Stimulated activated CD8-positive, alpha-beta memory T cell treated with anti-CD3 and anti-CD28 coated beads, Interleukin-12 subunit alpha, Interleukin-12 subunit beta, amount 100 ng/mL, for 4 hours (primary cell): ENCODE measurements around the gene ADH1C.
"Not testable (repeated sequence)": the region's sequence is repeated elsewhere in the genome, so short reads cannot be mapped to it uniquely, and the experiment has no call there.

Experiments
- DNase-seq: peaks from one replicate; pipeline ENCODE4 v3.0.0-alpha.2; 2020; ENCODE audit warnings: low read depth

Gene ADH1C

DNA sequence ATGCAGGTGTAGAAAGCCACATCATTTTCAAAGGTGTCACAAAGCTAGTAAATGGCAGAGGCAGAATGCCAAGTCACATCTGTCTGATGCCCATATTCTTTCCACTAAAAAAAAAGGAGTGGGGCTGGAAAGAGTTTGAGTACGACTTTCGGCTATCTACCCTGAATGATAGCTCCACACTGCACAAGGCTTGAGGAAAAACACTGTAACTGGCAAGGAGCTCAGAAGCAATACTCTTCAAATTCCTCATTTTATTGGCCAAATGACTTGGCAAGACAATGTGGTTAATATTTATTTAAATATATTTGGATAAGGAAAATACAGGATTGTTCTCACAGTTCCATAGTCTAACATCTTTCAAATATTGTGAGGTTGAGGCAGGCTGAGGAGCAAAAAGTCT, 5.4 kb upstream of the ADH1C start:
- DNase-seq: no peak

DNA sequence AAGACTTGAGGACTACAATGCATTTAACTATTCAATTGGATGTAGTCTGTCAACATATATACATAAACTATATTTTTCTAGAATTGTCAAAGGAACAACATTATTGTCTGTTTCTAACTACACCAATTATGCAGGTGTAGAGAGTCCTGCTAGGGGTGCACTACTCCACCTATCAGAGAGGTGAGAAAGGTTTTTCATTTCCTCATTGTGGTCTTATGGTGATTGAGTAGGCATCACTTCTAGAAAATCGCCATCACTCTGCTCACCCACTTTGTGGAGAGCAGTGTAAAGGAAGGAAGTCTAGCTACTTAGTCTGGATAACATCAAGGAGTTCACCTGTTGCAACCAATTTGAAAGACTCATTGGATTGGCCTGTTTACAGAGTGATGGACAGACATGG, 4.4 kb upstream of the ADH1C start:
- no peak for DNase-seq

DNA sequence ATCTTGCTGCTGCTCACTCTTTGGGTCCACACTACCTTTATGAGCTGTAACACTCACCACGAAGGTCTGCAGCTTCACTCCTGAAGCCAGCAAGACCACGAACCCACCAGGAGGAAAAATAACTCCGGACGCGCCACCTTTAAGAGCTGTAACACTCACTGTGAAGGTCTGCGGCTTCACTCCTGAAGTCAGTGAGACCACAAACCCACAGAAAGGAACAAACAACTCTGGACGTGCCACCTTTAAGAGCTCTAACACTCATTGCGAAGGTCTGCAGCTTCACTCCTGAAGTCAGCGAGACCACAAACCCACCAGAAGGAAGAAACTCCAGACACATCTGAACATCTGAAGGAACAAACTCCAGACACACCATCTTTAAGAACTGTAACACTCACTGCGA, 3.6 kb upstream of the ADH1C start:
- not testable (repeated sequence) for DNase-seq

DNA sequence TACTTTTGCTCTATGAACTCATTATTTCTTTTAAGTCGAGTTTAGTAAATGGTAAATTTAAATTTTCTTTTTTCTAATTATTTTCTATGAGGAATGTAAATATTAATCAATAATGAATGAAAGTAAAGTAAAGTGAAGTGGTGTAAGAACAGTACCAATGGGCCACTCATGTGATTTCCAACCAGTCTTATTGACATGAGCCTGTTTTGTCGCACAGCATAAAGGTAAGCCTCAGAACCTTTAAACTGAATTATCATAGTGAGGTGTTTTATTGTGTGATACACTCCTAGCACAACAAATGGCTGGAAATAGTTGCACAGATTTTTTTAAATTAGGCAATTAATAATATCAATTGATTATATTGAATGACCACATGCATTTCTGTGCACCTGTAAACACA, 1.1 kb downstream of the ADH1C start:
- DNase-seq: no peak

DNA sequence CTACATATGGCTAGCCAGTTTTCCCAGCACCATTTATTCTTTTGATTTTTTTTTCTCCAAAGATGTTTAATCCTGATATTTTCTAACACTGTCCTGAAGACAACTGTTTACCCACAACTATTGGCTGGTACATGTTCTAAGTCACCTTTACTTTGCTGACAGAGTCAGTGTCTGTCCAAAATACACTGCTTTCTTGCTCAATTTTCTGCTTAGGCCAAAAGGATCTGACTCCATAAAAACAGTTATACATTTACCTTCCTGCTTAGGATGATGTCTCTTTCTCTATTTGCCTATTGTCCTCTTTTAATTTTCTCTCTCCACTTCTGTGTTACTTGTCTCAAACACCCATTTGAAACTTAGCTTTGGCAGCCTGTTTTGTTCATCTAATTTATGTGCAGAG, 3.2 kb downstream of the ADH1C start:
- DNase-seq: no peak

DNA sequence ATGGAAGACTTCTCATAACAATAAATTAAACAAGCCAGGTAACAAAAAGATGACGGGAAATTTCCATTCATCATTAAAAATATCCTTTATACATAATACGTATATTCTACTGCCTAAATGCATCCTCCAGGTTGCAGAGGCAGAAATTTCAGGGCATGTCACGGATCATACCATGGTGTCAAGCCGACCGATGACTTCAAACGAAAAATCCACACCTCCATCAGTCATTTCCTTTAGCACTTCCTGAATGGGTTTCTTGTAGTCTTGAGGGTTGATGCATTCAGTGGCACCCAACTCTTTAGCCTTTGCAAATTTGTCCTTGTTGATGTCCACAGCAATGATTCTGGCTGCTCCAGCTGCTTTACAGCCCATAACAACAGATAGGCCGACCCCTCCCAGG, 9.9 kb downstream of the ADH1C start:
- not testable (repeated sequence) for DNase-seq

DNA sequence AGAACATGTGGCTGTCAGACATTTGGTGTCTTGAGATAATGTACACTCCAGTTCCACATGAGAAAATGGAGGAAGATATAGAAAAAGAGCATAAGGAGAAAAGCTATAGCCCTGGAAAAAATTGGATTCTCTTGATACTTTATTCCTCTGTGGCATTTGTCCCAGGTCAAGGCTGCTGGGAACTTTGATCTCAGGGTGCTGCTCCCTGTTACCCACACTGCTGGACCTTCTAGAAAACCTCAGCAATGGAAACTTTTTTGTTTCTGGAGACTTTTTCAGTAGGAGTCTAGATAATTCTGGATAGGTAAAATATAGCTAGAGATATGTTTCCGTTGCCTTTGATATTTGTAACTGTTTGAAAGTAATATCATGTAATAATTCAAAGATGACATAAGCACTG, 11.1 kb downstream of the ADH1C start:
- no peak for DNase-seq

DNA sequence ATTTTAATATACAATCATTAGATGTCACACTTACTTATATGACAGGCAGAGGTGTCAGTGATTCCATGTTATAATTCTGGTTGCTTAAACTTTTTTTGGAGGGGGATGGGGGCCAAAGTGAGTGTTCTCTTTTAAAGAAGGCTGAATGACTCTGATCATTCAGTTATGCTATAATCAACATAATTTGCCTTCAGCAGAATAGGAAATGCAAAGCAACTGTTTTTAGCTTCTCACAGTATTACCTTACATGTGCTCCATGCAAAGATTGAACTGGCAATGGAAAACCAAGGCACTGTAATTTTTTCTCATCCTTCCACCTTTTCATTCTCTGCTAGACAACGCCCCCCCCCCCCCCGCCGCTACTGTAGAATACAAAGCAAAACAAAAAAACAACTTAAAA, 13.4 kb downstream of the ADH1C start:
- no peak for DNase-seq

DNA sequence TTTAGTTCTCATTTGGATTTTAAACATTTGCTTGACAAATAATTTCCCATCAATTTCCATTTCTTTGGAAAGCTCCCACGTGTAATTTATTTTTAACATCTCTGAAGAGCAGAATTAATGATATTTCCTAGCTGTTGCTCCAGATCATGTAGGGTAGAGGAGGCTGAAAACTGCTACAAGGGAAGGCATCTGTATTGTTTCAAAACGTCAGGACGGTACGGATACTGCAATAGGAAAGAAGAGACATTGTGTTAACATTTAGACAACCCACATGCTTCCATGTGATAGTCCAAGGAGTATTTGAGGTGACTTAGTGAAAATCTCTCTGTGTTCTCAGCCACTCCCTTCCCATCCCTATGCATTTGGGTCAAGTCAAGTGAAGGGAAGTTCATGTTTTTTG, 16.0 kb downstream of the ADH1C start:
- no peak for DNase-seq

DNA sequence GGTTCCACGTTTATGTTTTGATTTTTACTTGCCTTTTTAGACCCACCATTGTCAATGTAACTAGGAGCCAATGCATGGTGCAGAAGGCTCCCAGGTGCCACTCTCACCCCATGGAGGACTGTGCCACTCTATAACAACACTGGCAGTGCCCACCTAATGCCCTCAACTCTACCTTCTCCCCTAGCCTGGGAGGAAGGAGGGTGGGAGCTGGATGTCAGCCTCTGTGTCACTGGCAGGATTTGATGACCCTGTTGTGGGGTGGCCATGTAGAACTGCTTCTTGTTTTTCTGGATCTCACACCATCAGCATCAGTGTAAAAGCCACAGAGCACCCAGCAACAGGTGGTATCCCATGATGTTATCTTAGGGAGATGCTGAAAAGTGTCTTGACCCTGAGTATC, 17.7 kb downstream of the ADH1C start:
- no peak for DNase-seq

DNA sequence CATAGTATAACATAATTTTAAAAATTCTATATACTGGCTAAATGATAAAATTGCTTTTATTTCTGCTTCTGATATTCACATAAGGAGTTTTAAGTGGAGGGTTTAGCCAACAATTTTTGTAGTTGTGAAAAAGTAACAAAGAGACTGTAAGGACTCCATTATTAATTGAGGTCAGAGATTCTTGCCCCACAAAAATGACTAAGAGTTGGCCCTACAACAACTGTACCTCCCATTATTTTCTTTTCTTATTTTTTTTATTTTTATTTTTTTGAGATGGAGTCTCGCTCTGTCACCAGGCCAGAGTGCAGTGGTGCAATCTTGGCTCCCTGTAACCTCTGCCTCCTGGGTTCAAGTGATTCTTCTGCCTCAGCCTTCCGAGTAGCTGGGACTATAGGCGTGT, 21.9 kb downstream of the ADH1C start:
- no peak for DNase-seq

DNA sequence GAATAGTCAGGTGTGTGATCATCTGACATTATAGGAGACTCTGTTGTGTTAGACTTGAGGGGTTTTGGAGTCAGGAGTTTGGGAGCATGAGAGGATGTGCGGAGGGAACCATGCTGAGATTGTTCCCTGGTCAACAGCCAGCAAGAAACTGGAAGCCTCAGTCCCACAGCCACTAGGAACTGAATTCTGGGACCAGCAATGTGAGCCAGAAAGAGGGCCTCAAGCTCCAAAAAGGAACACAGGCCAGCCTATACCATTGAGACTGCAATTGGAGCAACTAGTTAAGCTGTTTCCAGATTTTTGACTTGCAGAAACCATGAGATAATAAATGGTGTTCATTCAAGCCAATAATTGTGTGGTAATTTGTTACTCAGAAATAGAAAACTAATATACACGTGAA, 22.7 kb downstream of the ADH1C start:
- no peak for DNase-seq

DNA sequence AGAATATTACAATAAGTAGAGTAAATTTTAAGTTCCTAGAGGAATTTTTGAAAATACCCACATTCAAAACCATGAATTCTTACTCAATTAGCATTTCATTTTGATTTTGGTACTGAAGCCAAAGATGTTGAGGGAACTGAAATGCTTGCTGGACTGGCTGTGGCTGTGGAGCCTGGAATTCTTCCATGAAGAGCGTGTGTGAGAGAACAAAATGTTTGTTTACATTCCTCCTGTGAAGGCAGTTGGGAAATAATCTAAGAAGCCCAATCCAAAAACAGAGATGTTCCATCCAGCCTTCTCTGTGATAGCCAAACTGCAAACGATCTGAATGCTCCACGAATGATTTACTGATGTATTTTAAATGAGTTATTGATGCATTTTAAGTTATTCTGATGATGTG, 27.6 kb downstream of the ADH1C start:
- DNase-seq: no peak

DNA sequence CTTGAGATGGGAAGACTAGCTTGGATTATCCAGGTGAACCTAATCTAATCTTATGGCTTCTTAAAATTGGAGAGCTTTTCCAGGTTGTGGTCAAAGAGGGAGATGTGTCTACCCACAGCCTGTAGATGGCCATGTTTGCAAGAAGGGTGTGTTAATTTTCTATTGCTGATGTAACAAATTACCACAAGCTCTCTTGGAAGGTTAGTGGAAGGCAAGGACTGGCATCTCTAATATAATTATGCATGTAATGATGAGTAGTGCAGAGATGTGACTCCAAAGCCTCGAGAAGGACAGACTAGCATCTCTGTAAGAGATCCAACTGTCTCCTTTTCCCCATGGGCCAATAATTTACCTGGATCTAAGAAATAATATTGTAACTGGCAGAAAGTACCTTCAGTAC, 28.2 kb downstream of the ADH1C start:
- DNase-seq: no peak

DNA sequence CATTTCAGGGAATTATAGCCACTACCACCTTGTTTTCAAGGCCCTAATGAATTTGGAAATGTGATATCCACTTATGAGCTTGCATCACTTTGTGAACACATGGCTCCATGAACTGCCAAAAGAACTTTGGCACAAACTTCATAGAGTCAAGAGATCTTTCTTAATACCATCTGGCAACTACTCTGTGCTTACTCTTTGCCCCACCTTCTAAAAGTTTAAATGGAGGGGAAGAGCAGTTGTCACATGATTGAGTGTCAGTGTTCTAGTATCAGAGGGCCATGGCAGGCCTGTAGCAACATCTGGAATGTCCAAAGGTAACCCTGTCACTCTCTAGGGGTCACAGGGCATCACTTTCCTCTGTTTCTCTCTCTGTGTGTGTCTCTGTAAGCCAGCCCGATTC, 28.8 kb downstream of the ADH1C start:
- DNase-seq: no peak

DNA sequence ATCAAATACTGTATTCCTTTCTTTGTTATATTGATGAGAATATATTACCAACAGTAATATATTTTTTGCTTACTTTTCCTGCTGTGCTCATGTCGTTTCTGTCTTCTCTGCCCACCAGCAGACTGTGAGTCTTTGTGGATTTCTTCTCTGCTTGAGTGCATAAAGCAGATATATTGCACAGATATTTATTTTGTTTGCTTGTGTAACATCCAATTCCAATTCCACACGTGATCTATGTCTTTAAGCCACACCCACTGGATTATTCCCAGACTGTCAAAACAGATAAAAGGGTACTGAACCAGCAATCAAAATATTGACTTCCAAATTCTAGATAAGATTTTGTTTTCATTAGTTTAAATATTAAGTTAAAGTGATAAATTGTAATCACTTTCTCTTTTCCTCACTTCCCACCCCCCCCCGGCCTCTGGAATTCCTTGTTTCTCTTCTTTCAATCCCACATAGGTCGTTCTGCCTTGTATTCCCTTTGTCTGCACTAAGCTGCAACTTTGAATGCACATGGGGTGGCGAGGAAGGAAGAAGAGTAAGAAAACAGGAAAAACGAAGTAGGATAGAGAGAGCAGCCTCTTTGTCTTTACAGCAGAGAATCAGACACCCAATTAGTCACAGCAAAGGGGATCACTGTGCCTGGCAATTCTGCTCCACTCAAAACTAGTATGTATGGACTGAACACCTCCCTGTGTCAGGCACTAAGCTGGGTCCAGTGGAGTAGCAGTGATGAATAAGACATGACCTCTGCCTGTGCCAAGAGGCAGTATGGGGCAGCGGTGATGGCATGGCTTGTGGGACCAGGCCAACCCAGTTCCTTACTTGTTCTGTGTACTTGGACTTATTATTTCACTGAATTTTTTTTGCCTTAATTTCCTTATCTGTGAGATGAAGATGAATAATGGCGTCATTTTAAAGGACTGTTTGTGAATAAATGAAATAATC, 31.0 kb downstream of the ADH1C start, which contains the start of gene ADH1B:
Gene ADH1B, minus strand, starts transcription at position 161 of the 951 bp plus-strand sequence. Its CDS starts 70 bp downstream, at position 91.
- DNase-seq: no peak

DNA sequence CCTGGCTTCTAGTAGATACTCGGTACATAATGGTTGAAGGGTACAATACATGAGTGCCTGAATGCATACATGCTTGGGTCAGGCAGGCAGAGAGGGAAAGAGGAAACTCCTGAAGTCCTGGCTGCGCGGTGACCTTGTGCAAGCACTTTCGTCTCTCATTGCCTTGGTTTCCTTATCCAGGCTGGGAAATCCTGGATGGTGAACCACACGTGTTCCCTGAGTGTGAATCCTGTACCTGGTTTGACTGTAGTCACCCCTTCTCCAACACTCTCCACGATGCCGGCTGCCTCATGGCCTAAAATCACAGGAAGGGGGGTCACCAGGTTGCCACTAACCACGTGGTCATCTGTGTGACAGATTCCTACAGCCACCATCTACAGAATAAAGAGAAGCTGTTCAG, 34.7 kb downstream of the ADH1C start:
- DNase-seq: not testable (repeated sequence)

DNA sequence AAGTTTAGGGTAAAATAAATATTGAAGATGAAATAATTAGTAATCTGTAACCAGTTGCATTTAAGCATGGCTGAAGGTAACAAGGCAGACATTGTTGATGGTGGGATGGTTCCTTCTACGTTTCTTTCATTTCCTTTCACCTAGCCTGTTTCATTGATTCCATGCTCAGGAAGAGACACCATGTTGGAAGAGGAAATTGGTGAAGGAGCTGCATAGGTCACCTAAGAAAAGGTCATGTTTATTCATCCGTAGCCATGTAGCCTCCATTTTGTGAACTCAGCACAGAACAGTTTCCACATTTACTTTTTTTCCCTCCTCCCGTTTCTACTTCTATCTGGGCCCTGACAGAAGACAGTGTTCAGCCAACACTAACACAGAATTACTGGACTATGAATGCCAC, 35.2 kb downstream of the ADH1C start:
- DNase-seq: no peak

DNA sequence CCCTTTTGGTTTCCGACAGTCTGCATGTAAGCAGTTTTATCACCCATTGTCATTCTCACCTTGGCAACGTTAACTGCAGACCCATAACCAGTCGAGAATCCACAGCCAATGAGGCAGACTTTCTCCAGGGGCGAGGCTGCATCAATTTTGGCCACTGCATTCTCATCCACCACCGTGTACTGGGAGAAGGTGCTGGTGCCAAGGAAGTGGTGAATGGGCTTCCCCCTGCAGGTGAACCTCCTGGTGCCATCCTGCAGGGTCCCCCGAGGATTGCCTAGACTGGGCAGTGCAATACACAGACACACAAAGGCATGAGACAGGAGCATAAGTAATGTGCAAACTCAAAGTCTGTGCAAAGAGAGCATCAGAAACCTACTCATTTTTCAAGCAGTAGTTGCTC, 36.7 kb downstream of the ADH1C start:
- DNase-seq: no peak

DNA sequence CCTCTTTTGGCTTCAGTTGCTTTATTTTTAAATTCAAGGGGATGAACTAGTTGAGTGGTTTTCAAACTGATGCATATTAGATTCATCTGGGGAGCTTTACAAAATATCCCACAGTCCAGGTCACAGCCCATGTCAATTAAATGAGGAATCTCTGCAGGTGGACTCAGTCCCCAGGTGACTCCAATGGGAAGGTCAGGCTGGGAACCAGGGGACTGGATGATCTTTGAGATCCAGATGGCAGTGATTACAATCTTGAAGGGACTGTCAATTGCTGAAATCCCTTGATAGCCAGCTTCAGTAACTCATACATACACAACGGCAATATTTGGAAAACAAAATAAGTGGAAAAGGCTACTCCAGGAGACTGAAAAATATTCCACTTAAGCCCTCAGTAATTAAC, 38.3 kb downstream of the ADH1C start:
- DNase-seq: no peak

DNA sequence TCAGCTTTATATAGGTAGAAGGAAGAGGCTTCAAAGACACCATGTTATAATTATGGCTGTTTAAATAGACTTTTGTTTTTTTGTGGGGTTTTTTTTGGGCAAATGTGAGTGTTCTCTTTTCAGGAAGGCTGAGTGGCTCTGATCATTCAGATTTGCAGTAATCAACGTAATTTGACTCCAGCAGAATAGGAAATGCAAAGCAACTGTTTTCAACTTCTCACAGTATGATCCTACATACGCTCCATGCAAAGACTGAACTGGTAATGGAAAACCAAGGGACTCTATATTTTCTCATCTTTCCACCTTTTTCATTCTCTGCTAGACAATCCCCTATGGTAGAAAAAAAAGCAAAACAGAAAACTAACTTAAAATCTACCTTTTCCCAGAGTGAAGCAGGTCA, 42.2 kb downstream of the ADH1C start:
- DNase-seq: no peak

DNA sequence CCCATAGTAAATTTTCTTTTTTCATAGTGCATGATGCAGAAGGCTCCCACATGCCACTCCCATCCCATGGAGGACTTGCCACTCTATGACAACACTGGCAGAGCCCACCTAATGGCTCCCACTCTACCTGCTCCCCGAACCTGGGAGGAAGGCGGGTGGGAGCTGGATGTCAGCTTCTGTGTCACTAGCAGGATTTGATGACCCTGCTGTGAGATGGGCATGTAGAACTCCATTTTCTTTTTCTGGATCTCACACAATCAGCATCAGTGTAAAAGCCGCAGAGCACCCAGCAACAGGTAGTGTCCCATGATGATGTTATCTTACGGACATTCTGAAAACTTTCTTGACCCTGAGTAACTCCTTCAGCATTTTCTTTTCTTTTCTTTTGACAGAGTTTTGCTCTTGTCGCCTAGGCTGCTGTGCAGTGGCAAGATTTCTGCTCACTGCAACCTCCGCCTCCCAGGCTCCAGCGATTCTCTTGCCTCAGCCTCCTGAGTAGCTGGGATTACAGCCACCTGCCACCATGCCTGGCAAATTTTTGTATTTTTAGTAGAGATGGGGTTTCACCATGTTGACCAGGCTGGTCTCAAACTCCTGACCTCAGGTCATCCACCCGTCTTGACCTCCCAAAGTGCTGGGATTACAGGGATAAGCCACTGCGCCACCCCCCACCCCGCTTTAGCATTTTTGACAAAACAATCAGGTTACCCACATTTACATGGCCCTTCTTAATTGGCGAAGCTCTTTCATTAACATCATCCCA, 46.7 kb downstream of the ADH1C start:
- no peak for DNase-seq
